Measurements from ENCODE around the gene AP3B2.

DNA sequence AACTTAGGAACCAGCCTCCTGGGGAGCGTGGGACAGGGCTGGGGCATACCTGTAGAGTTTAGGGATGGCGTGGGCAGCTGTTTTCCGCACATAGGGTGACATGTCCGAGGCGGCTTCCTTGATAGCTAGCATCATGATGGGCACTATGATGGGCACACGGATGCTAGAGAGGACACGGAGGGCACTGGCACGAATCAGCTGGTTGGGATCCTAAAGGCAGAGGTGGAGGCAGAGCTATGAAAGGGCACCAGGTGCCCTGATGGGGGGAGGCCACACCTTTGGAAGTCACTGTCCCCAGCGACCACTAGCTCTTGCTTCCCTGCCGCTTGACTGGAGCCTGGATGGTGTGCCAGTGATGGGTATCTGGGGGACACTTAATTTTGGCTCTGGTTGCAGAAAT is 28.3 kb downstream of the AP3B2 start:
- TF ChIP-seq CTCF (IDR thresholded peaks at IDR 0.05; ENCODE audit: low read depth, low read length): no peak
- no peak for TF ChIP-seq POLR2A (IDR thresholded peaks at IDR 0.05; ENCODE audit: extremely low read depth, insufficient read length)
- no peak for TF ChIP-seq MYC (IDR thresholded peaks at IDR 0.05; ENCODE audit: low read depth, low read length)
- no peak for TF ChIP-seq MAX (IDR thresholded peaks at IDR 0.05; ENCODE audit: low read depth, low read length)
